DOHH2 (cell line): ENCODE measurements around the gene C4orf50.

Source experiments
- H3F3A ChIP-seq: fragments of 200-600 bp; sonication (generic), shearing (Covaris generic); 2 replicates; pipeline ENCODE4 v1.6.0; 2016; ENCODE audit warnings: antibody characterized with exemption, mild to moderate bottlenecking; ENCODE audit not compliant: control insufficient read depth, insufficient read depth
- H3K27ac ChIP-seq: fragments of 200-600 bp; sonication (generic); 2 replicates; pipeline ENCODE4 v1.5.1; 2014; ENCODE audit warnings: low read depth, mild to moderate bottlenecking, low read length, moderate library complexity
- H3K27me3 ChIP-seq: fragments of 200-600 bp; sonication (generic); 2 replicates; pipeline ENCODE4 v1.6.1; 2014; ENCODE audit warnings: mild to moderate bottlenecking, low read length, mixed read lengths; ENCODE audit not compliant: control insufficient read depth
- H3K36me3 ChIP-seq: fragments of 200-600 bp; sonication (generic); 2 replicates; pipeline ENCODE4 v1.6.1; 2014; ENCODE audit warnings: mild to moderate bottlenecking, low read length, moderate library complexity, mixed read lengths; ENCODE audit not compliant: control insufficient read depth
- H3K4me1 ChIP-seq: fragments of 200-600 bp; sonication (generic); 2 replicates; pipeline ENCODE4 v1.6.1; 2014; ENCODE audit warnings: mild to moderate bottlenecking, low read length, mixed read lengths; ENCODE audit not compliant: control insufficient read depth
- H3K4me2 ChIP-seq: fragments of 200-600 bp; sonication (generic); 2 replicates; pipeline ENCODE4 v1.6.0; 2014; ENCODE audit warnings: mild to moderate bottlenecking, low read length, moderate library complexity
- H3K4me3 ChIP-seq: fragments of 200-600 bp; sonication (generic); 2 replicates; pipeline ENCODE4 v1.5.1; 2014; ENCODE audit warnings: mild to moderate bottlenecking, low read length, mixed read lengths
- H3K79me2 ChIP-seq: fragments of 200-600 bp; sonication (generic); 2 replicates; pipeline ENCODE4 v1.6.1; 2014; ENCODE audit warnings: mild to moderate bottlenecking, low read length, mixed read lengths; ENCODE audit not compliant: control insufficient read depth
- H3K9me2 ChIP-seq: fragments of 200-600 bp; sonication (generic); replicated peaks from 2 replicates; pipeline ENCODE4 v1.6.1; 2014; ENCODE audit warnings: mild to moderate bottlenecking, low read length, mixed read lengths; ENCODE audit not compliant: control insufficient read depth
- H3K9me3 ChIP-seq: fragments of 200-600 bp; sonication (generic); 2 replicates; pipeline ENCODE4 v1.6.1; 2014; ENCODE audit warnings: antibody characterized with exemption, low read length, mixed read lengths; ENCODE audit not compliant: control insufficient read depth, insufficient read depth
- H4K20me1 ChIP-seq: fragments of 200-600 bp; sonication (generic); 2 replicates; pipeline ENCODE4 v1.6.0; 2014; ENCODE audit warnings: low read depth, mild to moderate bottlenecking, antibody characterized with exemption, low read length, moderate library complexity; ENCODE audit not compliant: control insufficient read depth, insufficient read depth
- CTCF ChIP-seq: fragments of 200-600 bp; sonication (generic); IDR thresholded peaks from one replicate; pipeline ENCODE4 v1.5.1; 2014; ENCODE audit warnings: antibody characterized with exemption, mild to moderate bottlenecking, low read depth, low read length; ENCODE audit not compliant: poor library complexity, severe bottlenecking
- EZH2phosphoT487 ChIP-seq: fragments of 200-600 bp; sonication (generic); IDR thresholded peaks from 2 replicates; pipeline ENCODE4 v1.6.1; 2017; ENCODE audit warnings: borderline replicate concordance, mild to moderate bottlenecking, antibody characterized with exemption, low read length, moderate library complexity, mixed read lengths

Gene C4orf50

GRCh38 chr4:6055436-6055835, 37.2 kb upstream of the C4orf50 start:
- Histone ChIP-seq H3K36me3 (no peaks in the 10 kb centered on the region), H3K4me2 (no peak overlapping the region)

GRCh38 chr4:6055030-6055429, 36.8 kb upstream of the C4orf50 start:
- Histone ChIP-seq H3K9me2 (no peaks in the 10 kb centered on the region), H4K20me1 (no peaks in the 10 kb centered on the region), H3K4me1 (no peaks in the 10 kb centered on the region), H3K4me2 (no peak overlapping the region), H3K4me3 (no peak overlapping the region), H3F3A (no peaks in the 10 kb centered on the region), H3K79me2 (no peaks in the 10 kb centered on the region), H3K27me3 (no peaks in the 10 kb centered on the region), H3K9me3 (peaks cover 23% of the 10 kb centered on the region), H3K36me3 (no peaks in the 10 kb centered on the region), H3K27ac (no peak overlapping the region)
- TF ChIP-seq EZH2phosphoT487 (no peak), CTCF (no peak)

More at GRCh38 chr4:6055436-6055835, 37.2 kb upstream of the C4orf50 start:
- Histone ChIP-seq H3K9me2 (no peaks in the 10 kb centered on the region), H3K4me3 (no peak overlapping the region), H3K79me2 (no peaks in the 10 kb centered on the region), H3K27me3 (no peaks in the 10 kb centered on the region), H3K27ac (no peak overlapping the region), H3F3A (no peaks in the 10 kb centered on the region), H4K20me1 (no peaks in the 10 kb centered on the region), H3K4me1 (no peaks in the 10 kb centered on the region), H3K9me3 (peaks cover 27% of the 10 kb centered on the region)
- no peak for TF ChIP-seq EZH2phosphoT487
- no peak for TF ChIP-seq CTCF

GRCh38 chr4:6054162-6054922, 36.1 kb upstream of the C4orf50 start:
- Histone ChIP-seq H3K27me3 (no peaks in the 10 kb centered on the region), H3K36me3 (no peaks in the 10 kb centered on the region), H3K4me1 (no peaks in the 10 kb centered on the region), H3F3A (no peaks in the 10 kb centered on the region), H3K79me2 (no peaks in the 10 kb centered on the region), H4K20me1 (no peaks in the 10 kb centered on the region), H3K9me2 (no peaks in the 10 kb centered on the region), H3K4me2 (no peak overlapping the region), H3K9me3 (peaks cover 18% of the 10 kb centered on the region), H3K27ac (no peak overlapping the region), H3K4me3 (no peak overlapping the region)
- TF ChIP-seq EZH2phosphoT487 (no peak), CTCF (no peak)
